GM12872 (cell line): ENCODE measurements around the gene UBR3.

Experiments
- TF ChIP-seq, protein P1 (sequence below): IDR thresholded peaks from 3 replicates; pipeline ENCODE4 v1.5.1; 2011; ENCODE audit warnings: low read depth, mild to moderate bottlenecking, low read length, moderate library complexity; ENCODE audit not compliant: insufficient read depth

Gene UBR3

DNA sequence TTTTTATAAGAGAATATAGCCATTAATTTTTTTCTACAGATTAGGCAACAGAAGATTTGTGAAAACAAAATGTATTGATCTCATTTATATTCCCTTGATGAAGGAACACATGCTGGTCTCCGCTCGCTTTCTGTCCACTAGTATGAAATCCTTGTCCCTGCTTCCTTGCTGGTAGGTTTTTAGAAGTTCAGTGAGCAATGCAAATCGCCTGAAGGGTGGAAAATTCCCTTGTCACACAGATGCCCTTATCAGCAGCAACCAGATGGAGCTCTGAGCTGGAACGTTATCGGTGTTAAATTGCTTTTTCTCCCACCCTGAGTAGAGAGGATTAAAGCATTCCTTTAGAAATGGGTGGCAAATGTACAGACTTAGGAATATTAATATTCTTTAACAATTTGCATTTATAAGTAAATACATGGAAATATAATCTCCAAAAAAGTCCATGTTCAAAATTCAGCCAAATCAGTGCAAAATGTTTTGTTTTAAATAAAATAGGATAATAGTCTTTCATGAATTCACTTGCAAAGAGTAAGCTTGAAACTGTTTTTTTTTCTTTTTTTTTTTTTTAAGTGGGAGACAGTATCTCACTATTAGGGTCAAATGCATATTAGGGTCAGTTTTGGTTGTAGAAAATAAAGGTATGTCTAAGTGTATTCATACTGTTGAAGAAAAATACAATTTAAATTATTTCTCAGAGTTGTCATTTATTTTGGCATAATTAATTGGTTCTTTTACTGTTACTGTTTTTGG lies 186.7 kb downstream of the UBR3 start:
- TF ChIP-seq, protein P1, sequence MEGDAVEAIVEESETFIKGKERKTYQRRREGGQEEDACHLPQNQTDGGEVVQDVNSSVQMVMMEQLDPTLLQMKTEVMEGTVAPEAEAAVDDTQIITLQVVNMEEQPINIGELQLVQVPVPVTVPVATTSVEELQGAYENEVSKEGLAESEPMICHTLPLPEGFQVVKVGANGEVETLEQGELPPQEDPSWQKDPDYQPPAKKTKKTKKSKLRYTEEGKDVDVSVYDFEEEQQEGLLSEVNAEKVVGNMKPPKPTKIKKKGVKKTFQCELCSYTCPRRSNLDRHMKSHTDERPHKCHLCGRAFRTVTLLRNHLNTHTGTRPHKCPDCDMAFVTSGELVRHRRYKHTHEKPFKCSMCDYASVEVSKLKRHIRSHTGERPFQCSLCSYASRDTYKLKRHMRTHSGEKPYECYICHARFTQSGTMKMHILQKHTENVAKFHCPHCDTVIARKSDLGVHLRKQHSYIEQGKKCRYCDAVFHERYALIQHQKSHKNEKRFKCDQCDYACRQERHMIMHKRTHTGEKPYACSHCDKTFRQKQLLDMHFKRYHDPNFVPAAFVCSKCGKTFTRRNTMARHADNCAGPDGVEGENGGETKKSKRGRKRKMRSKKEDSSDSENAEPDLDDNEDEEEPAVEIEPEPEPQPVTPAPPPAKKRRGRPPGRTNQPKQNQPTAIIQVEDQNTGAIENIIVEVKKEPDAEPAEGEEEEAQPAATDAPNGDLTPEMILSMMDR, result no peak

DNA sequence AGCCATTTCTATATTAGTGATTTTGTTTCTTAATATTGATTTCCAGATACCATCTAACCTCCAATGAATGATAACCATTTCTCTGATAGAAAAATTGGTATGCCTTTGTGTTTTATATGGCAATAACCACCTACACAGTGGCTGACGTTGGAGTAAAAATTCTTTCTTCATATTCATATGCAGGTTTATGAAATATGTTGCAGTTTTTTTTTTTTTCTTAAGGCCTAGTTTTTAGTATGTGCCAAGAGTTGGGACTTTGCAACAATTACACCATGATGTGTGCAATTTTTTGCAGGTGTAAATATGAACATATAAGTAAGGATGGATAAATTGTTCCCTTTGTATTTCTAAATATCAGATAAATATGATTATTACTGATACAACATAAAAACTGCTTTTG lies 187.5 kb downstream of the UBR3 start:
- TF ChIP-seq, protein P1, result no peak

DNA sequence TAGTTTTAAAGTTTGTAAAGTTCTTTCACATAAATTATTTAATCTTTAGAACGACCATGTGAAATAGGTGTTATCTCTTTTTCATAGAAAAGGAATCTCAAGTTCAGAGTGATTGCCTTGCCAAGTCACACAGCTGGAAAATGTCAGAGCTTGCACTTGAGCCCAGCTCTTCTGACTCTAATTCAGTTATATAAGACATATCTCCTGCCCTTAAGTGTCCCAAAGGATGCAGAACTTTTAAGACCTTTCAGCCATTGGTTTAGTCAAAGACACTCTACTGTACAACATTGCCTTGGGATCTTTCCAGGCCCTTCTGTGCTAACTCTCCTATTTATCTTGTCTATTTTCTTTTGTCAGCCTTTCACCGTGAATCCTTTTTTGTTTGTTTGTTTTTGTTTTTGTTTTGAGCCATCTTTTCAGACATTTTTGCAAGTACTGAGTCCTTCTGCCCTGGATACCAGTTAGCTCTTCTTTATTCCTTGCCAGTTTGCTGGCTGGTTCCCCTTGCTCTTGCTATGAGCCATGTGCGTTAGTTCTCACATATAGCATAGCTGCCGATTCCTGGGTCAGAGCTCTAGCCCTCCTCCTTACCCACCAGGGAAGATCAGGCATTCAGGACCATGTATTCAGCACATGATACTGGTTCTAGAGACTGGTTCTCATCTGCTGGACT lies 190.7 kb downstream of the UBR3 start:
- TF ChIP-seq, protein P1, result no peak

DNA sequence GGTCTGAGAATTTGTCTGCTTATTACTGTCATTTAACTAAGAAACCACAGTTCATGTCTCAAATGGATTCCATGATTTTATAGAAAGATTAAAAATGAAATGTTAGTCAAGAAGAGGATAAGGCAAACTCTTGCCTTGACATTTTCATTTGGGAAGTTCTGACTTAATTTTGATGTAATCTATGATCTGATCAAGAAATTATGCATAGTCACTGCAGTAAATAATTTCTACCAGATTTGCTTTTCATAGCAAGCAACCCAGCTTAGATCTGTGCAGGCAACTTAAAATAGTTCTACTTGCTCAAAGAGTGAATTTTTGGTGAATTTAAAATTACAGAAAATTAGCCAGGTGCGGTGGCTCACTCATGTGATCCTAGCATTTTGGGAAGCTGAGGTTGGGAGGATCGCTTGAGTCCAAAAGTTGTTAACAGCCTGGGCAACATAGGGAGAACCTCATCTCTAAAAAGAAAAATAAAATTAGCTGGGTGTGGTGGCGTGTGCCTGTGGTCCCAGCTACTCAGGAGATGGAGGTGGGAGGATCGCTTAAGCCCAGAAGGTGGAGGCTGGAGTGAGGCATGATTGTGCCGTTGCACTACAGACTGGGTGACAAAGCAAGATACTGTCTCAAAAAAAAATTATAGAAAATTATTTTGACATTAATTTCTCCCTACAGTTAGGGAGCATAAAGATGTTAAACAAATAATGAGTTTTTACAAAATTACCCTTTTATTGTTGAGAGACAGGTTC lies 192.0 kb downstream of the UBR3 start:
- TF ChIP-seq, protein P1, result no peak

DNA sequence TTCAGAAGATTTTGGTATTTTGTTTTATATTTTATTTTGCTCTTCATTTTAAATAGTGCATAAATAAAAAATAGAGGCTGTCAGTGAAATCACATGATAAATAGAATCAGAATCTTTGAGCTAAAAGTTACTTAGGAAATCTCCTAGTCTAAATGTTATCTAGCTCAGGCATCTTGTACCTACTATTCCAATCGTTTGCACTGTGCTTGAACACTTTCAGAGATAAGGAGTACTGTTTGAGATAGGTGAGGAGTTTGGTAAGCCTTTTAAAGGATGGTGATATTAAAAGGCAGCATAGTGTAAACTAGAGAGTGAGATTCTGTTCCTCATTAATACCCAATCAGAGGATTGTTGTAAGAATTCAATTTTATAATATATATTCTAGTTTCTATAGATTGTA lies 193.5 kb downstream of the UBR3 start:
- TF ChIP-seq, protein P1, result no peak

DNA sequence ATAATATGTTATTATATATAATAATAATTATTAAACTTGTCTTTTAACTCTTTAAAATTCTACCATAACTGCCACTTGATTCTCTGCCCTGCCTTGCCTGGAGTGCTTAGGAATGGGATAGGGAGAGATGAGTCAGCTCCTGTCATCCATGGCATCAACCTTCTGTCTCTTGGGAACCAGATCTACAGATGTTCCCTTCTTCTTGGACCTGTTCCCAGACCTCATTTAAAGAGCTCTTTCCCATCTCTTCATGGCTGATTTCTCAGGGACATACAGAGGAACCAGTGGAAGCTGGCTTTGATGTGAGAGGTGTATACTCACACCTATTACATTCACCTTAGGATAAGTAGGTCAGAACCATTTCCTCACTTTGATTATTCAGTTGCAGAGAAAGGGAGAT lies 195.4 kb downstream of the UBR3 start:
- TF ChIP-seq, protein P1, result no peak

DNA sequence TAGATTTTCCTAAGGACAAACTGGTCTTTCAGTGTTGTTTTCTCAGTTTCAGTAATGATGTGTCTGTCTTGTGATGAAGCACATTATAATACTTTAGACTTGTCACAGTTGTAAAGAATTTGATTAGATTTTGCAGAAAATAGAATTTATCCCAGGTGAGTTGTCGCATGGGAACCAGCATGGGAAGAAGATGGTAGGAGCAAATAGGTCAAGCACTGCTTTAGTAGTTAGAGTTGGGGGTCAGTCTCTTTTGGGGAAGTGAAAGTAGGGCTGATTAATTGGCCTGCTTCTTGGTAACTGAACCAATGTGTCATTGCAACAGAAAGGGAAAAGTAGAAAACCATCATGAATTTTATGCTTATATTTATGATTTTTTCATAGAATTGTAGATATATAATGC lies 197.5 kb downstream of the UBR3 start:
- TF ChIP-seq, protein P1, result no peak
